GM19193 (cell line): ENCODE results near the gene WDCP.

Experiments
- POLR2A ChIP-seq: IDR thresholded peaks from 4 replicates; pipeline ENCODE4 v1.6.1; 2011; ENCODE audit not compliant: insufficient read depth, insufficient read length; ENCODE audit errors: extremely low read depth

WDCP gene

DNA sequence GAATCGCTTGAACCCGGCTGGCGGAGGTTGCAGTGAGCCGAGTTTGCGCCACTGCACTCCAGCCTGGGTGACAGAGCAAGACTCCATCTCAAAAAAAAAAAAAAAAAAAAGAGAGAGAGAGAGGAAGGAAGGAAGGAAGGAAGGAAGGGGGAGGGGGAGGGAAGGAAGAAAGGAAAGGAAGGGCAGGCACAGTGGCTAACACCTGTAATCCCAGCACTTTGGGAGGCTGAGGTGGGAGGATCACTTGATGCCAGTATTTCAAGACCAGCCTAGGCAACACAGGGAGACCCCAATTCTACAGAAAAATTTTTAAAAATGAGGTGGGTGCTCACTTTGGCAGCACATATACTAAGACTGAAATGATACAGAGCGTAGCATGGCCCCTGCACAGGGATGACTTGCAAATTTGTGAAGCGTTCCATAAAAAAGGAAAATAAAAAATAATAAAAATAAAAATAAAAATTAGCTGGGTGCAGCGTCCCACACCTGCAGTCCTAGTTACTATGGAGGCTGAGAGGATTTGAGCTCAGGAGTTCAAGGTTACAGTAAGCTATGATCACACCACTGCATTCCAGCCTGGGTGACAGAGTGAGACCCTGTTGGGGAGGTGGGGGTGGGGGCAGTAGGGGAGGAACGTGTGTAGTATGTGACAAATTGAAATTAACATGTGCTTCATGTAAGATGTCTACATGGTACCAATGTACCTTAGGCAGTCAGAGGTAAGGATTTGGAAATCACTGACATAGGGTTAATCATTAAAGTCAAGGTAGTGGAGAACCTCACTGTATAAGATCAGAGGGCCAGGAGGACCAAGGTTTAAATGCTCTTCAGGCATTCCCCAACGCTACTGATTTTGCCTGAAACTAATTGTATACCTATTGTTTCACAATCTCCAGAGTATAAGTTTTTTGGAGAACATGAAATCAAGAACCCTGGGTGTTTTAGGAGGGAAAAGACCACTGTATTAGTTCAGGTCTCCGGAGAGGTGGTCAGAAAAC is 1.4 kb downstream of the WDCP start:
- no peak for TF ChIP-seq POLR2A

DNA sequence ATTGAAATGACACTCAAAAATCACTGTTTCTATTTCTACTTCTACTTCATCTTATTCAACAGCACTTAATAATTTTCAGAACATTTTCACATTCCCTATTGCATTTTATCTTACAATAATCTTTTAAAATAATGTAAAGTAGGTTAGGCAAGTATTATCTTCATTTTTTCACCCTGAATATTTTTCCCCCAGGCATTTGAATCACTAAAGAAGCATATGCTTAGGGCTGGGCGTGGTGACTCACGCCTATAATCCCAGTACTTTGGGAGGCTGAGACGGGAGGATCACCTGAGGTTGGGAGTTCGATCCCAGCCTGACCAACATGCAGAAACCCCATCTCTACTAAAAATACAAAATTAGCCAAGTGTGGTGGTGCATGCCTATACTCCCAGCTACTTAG is 6.7 kb downstream of the WDCP start:
- no peak for TF ChIP-seq POLR2A

DNA sequence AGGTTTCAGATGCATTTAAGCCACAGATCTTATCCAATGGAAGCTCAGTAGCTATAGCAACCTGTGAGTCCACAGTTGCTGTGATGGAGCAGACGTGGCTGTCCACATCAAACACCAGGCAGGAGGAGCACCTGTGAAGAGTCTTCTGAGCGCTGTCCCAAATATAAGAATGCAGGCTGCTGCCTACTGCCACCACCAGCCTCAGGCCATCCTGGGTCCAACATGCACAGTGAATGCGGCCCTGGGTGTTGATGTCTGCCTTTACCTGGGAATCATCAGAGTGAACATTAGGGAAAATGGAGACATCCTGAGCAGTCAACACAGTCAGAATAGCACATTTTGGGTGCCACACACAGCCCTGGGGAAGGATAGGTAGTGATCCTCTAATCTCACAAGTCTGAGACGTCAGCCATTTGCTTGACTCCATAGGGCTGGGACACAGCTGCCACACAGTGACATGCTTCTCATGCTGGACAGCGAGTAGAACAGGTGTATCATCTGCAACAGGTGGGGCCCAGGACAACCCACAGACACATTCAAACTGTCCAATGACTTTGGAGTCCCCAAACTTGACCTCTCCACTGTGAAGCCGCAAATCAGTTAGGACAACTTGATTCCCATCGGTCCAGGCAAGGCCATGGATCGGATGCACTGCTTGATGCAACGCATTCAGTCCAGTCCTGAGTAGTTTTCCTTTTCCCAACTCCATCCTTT is 8.2 kb downstream of the WDCP start:
- TF ChIP-seq POLR2A = no peak

DNA sequence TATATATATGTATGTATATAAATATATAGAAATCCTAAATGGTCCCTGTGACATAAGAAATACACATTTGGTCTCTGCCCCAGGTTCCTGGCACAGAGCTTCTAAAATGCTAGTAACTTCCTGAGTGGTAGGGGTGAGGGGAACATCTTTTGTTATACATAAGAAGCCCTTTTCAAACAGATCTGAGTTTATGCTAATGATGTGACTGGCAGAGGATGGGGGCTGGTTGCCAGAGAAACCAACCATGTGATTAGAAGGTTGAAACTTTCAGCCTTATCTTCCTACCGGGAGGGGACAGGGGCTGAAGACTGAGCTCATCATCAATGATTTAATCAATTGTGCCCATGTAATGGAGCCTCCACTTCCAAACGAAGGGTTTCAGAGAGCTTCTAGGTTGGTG is 21.0 kb downstream of the WDCP start:
- no peak for TF ChIP-seq POLR2A

DNA sequence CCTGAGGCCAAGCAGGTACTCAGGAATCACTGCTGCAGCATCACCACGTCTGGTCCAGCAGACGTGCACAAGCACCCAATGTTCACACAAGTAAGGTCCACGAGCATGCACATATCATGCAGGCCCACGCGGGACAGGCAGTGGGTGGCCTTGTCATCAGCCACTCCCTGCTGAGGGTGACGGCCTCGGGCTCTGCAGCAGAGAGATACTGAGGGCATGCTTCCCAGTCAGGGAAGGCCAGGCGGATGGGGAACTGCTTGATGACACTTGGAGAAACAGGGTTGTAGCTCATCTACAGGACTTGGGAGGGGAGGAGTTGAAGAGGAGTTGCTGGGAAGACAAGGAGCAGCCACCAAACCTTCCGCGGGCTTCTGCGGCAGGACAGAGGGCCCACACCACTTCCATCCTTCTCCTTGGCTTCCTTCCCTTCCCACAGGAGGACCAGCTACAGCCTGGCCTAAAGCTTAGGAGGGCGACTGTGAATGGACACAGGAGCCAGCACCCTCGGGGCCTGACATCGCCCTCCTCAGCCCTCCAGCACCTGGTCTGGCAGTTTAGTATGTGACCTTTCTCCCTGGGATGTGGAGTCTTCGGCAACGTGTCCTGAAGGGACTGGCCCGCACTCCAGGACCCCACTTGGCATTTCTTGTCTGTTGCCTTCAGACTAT is 22.1 kb downstream of the WDCP start:
- no peak for TF ChIP-seq POLR2A

DNA sequence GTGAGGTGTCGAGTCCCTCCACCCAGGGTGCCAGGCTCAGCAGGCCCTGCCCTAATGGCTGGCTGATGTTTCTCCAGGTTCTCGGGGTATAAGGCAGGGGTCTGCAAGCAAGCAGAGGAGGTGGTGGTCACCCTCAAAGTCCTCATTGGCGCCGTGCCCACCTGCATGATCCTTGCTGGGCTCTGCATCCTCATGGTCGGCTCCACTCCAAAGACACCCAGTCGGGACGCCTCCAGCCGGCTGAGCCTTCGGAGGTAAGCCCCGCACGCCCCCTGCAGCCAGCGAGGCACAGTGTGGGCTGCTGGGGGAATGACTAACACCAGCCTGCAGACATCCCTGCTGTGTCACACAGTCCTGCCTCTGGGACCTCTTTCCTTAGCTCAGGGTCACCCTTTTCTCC is 23.2 kb downstream of the WDCP start:
- no peak for TF ChIP-seq POLR2A

DNA sequence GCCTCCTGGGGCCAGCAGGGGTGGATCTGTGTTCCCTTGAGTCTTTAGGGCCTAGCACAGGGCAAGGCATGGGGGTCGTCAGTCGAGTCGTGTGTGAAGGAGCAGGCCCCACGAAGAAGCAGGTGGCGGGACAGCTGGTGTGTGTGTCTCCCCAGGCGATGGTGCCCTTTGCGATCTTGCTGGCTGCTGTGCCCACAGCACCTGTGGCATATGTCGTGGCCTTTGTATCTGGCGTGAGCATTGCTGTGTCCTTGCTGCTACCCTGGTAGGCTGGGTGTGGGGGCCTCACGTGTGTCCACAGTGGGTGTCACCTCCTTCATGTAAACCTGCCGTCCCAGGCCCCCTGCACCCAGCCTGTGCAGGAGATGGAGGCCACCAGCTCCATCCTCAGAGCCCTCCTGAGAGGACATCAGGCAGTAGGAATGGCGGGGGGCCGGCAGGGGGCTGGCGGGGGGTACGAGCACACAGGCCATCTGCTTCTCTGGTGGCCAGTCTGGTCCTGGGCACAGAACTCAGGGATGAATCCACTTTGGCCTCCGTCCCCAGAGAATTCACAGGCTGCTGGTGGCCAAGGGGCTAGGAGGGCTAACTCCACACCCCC is 24.1 kb downstream of the WDCP start:
- no peak for TF ChIP-seq POLR2A

DNA sequence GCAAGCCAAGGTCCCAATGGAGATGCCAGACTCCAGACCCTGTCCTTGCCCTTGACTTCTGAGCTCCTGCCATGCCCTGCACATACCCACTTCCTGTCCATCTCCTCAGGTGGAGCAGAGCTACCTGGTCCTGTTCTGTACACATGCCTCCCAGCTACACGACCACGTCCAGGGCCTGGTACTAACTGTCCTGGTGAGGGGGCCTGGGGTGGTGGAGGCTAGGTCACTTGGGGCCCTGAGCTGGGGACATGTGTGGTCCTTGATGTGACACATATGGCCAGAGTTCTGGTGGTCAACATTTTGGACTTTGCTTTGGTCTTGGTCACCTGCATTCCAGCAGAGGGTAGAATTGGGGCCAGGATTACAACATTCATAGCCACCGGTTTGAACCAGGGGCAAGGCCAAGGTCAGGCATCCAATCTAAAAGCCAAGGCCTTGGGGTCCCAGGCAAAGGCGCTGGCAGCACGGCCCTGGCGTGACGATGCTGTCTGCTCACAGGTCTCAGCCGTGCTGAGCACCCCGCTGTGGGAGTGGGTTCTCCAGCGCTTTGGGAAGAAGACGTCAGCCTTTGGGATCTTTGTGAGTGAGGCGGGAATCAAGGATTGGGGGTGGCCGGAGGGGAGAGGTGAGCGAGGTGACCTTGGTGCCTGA is 24.7 kb downstream of the WDCP start:
- TF ChIP-seq POLR2A = no peak

DNA sequence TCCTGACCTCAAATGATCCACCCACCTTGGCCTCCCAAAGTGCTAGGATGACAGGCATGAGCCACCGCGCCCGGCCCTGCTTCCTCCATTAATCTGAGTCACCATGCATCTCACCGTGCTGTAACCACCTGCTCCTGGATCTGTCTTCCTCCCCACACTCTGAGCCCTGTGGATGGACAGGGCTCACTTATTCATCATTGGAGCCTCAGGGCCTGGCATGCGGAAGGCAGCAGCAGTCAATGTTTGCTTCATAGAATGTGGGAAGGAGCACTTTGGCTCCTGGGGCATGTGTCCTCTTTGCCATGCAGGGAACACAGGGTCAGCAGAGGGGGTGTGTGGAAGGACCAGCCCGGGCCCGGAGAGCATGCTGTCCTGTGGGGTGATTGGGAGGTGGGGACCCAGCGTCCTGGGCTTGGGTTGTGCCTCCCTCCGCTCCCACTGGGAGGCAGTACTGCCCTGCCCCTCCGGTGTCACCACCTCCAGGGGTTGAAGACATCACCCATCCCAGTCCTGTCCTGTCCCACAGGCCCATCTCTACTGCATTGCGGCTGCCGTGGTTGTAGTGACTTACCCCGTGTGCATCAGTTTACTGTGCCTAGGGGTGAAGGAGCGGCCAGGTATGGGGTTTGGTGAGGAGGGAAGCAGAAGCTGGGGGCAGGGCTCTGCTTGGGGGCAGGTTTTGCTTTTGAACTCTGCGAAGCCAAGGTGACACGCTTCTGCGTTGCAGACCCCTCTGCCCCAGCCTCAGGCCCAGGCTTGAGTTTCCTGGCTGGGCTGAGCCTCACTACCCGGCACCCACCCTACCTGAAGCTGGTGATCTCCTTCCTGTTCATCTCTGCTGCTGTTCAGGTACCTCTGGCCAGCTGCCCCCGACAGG is 25.8 kb downstream of the WDCP start:
- no peak for TF ChIP-seq POLR2A

DNA sequence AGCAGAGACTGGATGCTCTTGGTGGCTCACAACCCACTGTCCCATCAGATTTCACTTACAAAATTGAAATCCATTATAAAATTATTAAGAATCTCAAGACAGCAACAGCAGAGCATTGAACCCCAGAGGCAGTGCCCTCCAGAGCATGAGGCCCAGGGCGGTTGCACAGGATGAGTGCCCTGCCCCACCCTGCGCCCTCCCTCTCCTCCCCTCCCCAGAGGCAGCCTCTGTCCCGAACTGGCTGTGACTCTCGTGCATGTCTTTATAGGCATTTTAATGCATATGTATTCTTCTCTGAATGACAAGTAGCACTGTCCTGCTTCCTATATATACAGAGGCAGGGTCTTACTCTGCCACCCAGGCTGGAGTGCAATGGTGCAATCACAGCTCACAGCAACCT is 26.9 kb downstream of the WDCP start:
- TF ChIP-seq POLR2A = no peak

DNA sequence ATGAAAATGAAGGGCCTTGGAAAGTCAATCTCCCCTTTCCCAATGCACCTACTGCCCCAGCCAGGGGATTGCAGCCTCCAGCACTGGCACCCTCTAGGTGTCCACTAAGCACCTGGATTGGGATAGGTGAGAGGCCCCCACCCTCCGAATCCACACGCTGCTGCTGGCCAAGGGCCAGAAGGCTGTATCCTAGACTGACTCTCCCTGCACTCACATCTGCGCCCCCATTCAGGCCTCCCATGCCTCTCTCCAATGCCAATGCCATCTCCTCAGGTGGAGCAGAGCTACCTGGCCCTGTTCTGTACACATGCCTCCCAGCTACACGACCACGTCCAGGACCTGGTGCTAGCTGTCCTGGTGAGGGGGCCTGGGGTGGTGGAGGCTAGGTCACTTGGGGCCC is 27.5 kb downstream of the WDCP start:
- TF ChIP-seq POLR2A = no peak

DNA sequence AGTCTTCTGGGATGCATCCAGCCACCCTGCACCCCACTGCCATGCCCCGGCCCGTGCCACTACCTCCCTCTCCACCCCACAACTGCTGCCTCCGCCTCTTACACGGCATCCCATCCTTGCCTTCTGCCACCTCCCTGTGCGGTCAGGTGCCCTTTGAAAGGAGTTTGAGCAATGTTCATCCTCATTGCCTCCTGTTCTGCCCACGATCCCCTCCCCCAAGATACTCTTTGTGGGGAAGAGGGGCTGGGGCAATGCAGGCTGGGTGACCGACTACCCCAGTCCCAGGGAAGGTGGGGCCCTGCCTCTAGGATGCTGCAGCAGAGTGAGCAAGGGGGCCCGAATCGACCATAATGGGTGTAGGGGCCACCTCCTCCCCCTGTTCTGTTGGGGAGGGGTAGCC is 28.9 kb downstream of the WDCP start:
- TF ChIP-seq POLR2A = no peak

DNA sequence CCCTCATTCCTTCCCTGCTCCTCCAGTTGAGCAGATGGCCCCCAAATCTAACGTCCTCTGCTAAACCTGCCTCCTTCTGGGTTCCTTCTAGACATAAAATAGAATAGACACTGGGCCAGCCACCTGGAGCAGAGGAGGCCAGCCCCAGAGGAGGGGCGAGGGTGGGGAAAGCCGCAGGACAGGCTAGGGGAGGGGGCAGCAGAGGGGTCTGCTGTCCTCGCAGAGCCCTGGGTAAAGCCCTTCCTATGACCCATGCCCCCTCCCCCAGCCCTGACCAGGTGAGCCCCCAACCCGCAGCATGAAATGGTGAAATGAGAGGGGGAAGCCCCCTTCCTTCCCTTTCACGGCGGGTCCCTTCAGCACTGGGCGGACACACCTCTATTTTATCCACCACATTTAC is 29.5 kb downstream of the WDCP start:
- no peak for TF ChIP-seq POLR2A
